EL (cell line): ENCODE data around the gene GRIN3A.
"Not testable (repeated sequence)": the region's sequence is repeated elsewhere in the genome, so short reads cannot be mapped to it uniquely, and the experiment has no call there.

Experiments
- DNase-seq: peaks from one replicate; pipeline ENCODE4 v3.0.0-alpha.2; 2016

The GRIN3A gene

GRCh38 chr9:101574731-101575333, 163.6 kb downstream of the GRIN3A start:
- DNase-seq: no peak

DNA sequence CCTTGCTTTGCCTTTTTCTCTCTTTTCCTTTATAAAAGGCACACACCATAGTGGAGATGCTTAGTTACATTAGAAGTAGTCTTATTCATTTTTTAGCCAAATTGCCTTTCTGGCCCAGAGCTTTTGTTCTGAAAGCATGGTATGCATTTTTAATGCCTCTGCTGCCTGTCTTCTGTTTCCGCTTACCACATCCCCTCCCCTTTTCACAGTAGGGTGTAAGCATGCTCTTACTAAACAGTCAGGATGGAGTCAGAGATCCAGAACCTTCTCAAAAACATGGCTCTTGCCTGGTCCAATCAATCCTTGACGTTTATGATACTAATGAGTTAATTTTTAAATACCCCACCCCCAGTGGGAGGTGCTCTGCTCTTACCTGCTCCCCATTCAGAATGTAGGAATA, 166.1 kb downstream of the GRIN3A start:
- no peak for DNase-seq

GRCh38 chr9:101571114-101571513, 167.3 kb downstream of the GRIN3A start:
- DNase-seq: no peak

GRCh38 chr9:101569741-101570501, 168.5 kb downstream of the GRIN3A start:
- no peak for DNase-seq

GRCh38 chr9:101567725-101568350, 170.6 kb downstream of the GRIN3A start:
- DNase-seq: no peak

DNA sequence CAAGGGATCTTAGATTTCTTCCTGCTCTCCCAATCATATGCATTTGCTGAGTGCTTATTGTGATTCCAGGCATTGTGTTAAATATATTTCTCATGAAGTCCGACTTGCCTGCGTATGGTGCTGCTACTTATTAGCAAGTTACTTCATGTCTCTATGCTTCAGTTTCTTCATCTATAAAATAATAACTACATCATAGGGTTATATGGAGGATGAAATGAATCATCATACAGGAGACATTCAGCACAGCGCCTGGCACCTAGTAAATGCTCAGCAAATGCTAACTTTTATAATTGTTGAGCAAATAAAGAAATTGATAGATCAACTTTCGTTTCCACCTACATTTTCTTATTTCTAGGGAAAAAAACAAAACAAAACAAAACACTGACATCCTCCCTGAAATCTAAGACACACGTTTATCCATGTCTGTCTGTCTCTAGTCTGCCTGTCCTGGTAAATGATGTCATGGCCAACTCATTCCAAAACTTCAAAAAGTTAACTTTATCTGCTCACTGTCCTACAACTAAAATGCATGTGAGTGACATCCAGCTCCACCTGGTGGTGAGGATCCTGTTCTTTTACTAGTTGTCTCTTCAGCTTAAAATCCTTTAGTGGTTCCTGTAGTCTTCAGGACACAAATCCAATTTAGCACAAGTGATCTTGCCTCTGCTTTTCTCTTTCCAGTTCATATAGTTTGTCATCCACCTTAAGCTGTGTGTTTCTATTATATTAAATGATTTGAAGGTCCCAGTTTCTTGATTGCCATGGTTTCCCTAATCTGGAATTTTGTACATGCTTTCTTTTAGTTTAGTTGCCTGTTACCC, 171.3 kb downstream of the GRIN3A start:
- DNase-seq: peak; percentile 63

DNA sequence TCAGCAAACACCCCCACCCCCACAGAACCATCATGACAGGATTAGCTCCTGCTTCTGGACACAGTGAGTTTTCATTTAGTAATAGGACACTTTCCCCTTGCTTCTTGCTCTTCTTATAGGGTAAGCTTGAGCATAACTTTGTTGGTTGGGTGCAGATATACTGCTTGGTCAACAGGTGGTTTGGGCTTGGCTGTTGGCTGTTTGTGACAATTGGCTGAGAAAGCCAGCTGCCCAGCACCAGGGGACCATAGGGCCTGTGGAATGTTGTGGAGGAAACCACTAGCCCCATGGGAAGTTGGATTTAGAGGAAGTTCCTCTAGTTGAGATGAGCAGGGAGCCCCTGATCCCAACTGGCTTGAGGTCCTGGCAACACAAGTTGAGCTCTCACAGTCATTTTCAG, 174.2 kb downstream of the GRIN3A start:
- DNase-seq: no peak

- DNase-seq: no peak
These were observed 175.5 kb downstream of the GRIN3A start for GRCh38 chr9:101562966-101563365.

- DNase-seq: no peak
These were observed 176.7 kb downstream of the GRIN3A start for GRCh38 chr9:101561740-101562139.

GRCh38 chr9:101549472-101550098, 188.9 kb downstream of the GRIN3A start:
- DNase-seq: not testable (repeated sequence)

DNA sequence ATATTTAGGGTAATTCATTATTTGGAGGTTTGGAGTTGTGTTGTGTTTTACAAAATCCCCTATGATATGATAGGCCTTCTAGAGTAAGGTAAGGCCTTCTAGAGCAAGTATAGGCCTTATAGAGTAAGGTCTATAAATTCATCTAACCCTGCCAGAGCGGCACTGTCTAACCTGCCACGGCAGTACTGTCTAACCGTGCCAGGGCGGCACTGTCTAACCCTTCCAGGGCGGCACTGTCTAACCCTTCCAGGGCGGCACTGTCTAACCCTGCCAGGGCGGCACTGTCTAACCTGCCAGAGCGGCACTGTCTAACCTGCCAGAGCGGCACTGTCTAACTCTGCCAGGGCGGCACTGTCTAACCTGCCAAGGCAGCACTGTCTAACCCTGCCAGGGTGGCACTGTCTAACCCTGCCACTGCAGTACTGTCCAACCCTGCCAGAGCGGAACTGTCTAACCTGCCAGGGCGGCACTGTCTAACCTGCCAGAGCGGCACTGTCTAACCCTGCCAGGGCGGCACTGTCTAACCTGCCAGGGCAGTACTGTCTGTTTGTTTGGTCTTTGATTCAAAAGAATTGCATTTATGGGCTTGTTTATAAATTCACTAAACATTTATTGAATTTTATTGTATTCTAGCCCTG, 195.2 kb downstream of the GRIN3A start:
- DNase-seq: no peak

- no peak for DNase-seq
These were observed 198.4 kb downstream of the GRIN3A start for GRCh38 chr9:101540069-101540468.

DNA sequence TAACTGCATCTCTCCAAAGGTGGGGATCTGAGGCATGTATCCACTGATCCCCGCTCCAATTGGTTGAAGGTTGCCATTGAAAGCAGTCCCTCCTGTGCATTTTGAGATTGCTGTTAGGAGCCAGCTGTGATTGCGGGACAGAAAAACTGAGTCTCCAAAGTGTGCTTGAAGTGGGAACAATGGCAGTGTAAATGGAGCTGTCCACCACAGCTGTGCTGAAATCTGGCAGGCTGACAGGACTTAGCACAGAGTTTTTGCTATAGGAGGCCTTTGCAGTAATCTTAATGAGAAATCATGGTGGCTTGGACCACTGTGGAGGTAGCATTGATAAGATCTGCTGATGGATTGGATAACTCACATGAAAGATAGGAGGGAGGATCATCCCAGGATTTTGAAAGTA, 201.5 kb downstream of the GRIN3A start:
- DNase-seq: peak; percentile 34

- DNase-seq: peak; percentile 65
These were observed 202.1 kb downstream of the GRIN3A start for GRCh38 chr9:101536351-101536750.

- DNase-seq: peak; percentile 100
These were observed 204.9 kb downstream of the GRIN3A start, which contains the start of gene RNF20 for GRCh38 chr9:101533334-101534204. Gene RNF20, plus strand, starts transcription at chr9:101533853. Its CDS starts 1,571 bp downstream, at chr9:101535424.

DNA sequence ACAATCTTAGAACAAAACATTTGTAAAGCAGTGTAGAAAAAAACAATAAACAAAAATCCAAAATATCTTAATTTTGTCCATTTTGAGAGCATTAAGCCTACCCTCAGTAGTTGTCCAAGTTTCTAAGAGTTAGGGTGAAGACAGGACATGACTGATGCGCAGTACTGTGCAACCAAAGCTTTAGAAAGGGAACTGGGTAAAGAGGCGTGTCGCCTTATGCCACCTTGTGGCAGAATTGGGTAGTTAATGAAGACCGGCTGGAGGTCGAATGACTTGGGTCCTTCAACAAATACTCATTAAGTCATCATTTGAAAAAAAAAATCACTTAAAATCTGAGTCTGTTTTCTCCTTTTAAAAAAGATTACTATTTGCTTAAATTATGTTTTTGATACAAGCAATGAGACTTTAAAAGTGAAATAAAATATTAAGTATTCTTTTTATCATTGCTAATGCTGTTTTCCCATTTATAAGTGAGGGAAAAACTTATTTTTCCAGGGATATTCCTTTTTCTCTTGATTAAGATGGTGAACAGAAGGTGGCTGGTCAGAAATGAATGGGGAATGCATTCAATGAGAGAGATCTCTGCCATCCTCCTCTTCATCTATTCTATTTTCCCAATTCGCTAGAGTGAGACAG, 208.3 kb downstream of the GRIN3A start:
- peak; percentile 79 for DNase-seq

DNA sequence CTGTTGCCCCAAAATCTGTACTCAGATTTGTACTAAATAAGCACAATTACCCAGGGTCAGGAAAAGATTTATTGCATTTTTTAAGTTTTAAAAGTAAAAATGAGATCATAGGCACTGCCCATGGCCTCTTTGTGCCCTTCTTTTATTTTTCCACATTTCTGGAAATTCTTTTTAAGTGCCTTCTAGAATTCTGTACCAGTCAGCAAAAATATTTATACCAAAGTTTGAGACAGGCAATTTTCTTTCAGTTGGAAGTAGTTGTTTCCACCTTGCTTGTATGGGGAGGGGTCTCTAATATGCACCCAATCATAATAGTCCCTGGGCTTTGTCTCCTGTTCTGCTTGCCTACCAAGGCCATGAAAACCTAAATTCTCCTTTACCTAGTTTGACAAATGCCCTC, 210.4 kb downstream of the GRIN3A start:
- DNase-seq: no peak

DNA sequence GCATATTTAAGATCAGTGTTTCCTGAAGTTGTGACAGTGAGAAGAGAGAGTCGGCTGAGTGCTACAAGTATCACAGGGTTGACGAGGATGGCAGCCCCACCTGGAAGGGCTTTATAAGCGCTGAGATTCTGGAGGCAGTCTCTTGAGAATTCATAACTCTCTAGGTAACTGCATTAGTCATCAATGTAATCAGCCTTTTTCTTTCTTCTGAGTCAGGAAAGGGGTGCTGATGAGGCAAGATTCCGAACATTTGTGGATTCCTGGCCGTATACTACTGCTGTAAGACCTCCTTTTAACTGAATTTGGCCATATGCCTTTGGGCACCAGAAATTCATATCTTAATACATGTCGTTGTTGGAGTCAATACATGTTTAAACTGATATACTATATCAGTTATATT, 211.4 kb downstream of the GRIN3A start:
- peak; percentile 23 for DNase-seq

- no peak for DNase-seq
These were observed 214.1 kb downstream of the GRIN3A start for GRCh38 chr9:101524371-101524770.
